ENCODE data around the gene TMEM178B.

DNA sequence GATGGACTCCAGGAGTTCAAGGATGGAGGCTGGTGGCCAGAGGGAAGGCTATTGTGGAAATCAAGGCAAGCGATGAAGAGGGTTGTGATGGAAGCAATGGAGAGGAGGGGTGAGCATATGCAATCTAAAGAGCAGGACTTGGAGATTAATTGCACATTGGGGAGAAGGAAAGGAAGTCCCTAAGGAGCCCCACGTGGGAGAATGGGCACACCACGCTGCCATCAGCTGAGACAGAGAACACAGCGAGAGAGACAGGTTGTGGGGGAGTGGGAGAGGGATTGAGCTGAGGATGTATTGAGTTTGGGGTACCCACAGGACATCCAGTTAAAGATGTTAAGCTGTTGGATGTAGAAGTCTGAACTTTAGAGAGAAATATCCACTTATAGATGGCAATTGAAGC lies 73.6 kb downstream of the TMEM178B start:
- no peak for TF ChIP-seq NFE2L2 (IDR thresholded peaks at IDR 0.05; ENCODE audit: low read depth, low read length)
- TF ChIP-seq, protein P1, sequence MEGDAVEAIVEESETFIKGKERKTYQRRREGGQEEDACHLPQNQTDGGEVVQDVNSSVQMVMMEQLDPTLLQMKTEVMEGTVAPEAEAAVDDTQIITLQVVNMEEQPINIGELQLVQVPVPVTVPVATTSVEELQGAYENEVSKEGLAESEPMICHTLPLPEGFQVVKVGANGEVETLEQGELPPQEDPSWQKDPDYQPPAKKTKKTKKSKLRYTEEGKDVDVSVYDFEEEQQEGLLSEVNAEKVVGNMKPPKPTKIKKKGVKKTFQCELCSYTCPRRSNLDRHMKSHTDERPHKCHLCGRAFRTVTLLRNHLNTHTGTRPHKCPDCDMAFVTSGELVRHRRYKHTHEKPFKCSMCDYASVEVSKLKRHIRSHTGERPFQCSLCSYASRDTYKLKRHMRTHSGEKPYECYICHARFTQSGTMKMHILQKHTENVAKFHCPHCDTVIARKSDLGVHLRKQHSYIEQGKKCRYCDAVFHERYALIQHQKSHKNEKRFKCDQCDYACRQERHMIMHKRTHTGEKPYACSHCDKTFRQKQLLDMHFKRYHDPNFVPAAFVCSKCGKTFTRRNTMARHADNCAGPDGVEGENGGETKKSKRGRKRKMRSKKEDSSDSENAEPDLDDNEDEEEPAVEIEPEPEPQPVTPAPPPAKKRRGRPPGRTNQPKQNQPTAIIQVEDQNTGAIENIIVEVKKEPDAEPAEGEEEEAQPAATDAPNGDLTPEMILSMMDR (conservative IDR thresholded peaks at IDR 0.05; ENCODE audit: low read depth, low read length): no peak
- TF ChIP-seq, protein P2, sequence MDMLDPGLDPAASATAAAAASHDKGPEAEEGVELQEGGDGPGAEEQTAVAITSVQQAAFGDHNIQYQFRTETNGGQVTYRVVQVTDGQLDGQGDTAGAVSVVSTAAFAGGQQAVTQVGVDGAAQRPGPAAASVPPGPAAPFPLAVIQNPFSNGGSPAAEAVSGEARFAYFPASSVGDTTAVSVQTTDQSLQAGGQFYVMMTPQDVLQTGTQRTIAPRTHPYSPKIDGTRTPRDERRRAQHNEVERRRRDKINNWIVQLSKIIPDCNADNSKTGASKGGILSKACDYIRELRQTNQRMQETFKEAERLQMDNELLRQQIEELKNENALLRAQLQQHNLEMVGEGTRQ (IDR thresholded peaks at IDR 0.05; ENCODE audit: low read depth, low read length): no peak
- TF ChIP-seq POLR2A (IDR thresholded peaks at IDR 0.05; ENCODE audit: low read depth, low read length): no peak
- TF ChIP-seq FOS (IDR thresholded peaks at IDR 0.05; ENCODE audit: low read depth, low read length): no peak
- no peak for TF ChIP-seq BHLHE40 (IDR thresholded peaks at IDR 0.05; ENCODE audit: low read depth, low read length)
- TF ChIP-seq ELK1 (IDR thresholded peaks at IDR 0.05; ENCODE audit: borderline replicate concordance, low read depth, low read length): no peak
- TF ChIP-seq RAD21 (IDR thresholded peaks at IDR 0.05; ENCODE audit: low read length): no peak
- no peak for TF ChIP-seq MAFK (IDR thresholded peaks at IDR 0.05; ENCODE audit: low read depth, low read length)
- no peak for TF ChIP-seq CEBPB (IDR thresholded peaks at IDR 0.05; ENCODE audit: low read depth, low read length)
- no peak for TF ChIP-seq MXI1 (IDR thresholded peaks at IDR 0.05; ENCODE audit: borderline replicate concordance, low read depth, low read length)
- TF ChIP-seq SMC3 (IDR thresholded peaks at IDR 0.05; ENCODE audit: low read depth, low read length): no peak
- TF ChIP-seq CHD1 (IDR thresholded peaks at IDR 0.05; ENCODE audit: low read depth, low read length): no peak

Measured in IMR-90 (cell line).